Measurements from ENCODE around the gene CLEC11A. TPM values are rescaled to one million over a fixed set of nuclear protein-coding genes. Genes with fewer than 3 reads are reported as not detected.

CLEC11A gene
- polyA plus RNA-seq (ENCODE audit: insufficient read length in 4 of 4) = 10 to 100 TPM; 23.8 to 56.8 (median 31.4) TPM

DNA sequence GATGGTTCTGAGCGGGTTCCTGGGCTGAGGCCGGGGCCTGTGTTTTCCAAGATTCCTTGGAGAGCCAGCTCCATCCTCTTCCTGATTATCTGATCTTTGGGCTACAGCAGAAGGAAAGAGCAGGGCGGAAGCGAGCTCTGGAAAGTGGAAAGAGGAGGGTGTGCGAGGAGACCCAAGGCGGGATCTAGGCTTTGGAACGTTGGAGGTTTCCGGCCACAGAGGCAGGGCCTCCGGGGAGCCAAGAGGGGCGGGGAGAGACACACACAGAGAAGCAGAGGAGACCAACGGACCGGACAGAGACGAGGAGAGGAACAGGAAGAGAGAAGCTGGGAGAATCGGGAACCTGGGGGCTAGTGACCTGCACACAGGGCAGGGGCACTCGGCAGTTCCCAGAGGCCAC lies at the start of gene CLEC11A:
Gene CLEC11A (plus strand): TSS at position 296 of the 400 bp plus-strand sequence. CDS start 162 bp downstream, outside the sequence.
- DNase-seq (ENCODE audit: low read depth in 4 of 4, low spot score in 3 of 4) = no peak

- DNase-seq (ENCODE audit: low read depth in 4 of 4, low spot score in 3 of 4) = no peak
These were observed 46.5 kb upstream of the CLEC11A start for GRCh38 chr19:50676625-50677197.

DNA sequence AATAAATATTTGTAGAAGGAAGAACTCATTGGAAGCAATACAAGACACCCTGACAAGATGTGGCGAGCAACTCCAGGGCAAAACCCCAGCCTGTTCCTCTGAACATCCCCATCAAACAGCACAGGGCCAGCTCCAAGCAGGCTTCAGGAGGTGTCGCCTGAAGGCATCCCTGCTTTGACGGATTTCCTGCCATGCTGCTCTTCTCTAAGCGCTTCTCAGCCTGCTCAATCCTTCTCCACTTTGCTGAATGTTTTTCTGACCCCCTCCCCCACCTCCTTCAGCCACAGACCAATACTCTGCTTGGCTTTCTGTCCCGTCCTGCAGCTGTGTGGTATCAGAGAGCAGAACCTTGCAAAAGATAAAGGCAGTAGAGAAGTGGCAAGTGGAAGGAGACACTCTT lies 45.5 kb upstream of the CLEC11A start:
- DNase-seq (ENCODE audit: low read depth in 4 of 4, low spot score in 3 of 4) = no peak

DNA sequence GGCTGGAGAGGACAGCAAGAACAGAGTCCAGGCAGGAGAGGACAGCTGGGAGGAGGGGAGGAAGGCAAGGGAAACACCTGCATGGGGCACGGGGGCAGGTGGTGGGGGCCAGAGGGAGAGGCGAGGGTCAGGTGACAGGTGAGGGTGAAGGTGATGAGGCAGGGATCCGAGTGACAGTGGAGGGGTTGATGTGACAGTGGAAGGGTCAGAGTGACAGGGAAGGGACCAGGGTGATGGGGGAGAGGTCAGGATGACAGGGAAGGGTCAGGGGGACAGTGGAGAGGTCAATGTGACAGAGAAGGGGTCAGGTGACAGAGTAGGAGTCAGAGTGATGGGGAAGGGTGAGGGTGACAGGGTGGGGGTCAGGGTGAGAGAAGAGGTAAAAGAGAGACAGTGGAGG lies 44.8 kb upstream of the CLEC11A start:
- DNase-seq (ENCODE audit: low read depth in 4 of 4, low spot score in 3 of 4) = no peak

DNA sequence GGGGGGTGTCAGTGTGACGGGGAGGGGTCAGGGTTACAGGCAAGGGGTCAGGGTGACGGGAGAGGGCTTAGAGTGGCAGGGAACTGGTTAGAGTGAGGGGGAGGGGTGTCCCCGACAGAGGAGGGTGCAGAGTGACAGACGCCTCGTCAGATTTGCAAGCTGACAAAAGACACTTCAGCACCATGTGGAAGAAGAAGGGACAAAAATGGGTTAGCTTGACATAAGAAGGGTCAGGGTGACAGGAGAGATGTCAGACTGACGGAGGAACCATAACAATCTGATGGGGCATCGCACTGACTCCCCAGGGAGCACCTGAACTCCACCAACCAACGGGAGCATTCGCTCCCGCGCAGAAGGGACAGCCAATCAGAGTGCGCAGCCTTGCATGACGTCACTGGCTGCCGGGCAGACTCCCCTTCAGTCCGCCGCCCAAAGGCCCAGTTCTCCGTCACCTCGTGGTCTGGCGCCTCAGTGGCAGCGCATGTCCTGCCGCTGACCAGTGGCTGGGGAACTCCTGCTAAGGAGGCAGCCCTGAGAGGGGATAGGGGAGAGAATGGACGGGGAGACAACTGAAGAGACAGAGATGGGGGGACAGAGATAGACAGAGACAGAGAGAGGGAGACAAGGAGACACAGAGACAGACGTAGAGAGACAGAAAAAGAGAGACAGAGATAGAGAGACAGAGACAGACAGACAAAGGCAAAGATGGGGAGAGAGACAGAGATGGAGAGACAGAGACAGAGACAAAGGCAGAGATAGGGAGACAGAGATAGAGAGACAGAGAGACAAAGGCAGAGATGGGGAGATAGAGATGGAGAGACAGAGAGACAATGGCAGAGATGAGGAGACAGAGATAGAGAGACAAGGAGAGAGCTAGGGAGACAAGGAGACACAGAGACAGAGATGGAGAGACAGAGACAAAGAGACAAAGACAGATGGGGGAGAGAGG lies 43.7 kb upstream of the CLEC11A start:
- DNase-seq (ENCODE audit: low read depth in 4 of 4, low spot score in 3 of 4) = no peak

GRCh38 chr19:50686310-50687032 lies 36.7 kb upstream of the CLEC11A start:
- no peak for DNase-seq (ENCODE audit: low read depth in 4 of 4, low spot score in 3 of 4)

- DNase-seq (ENCODE audit: low read depth in 4 of 4, low spot score in 3 of 4) = no peak
These were observed 34.4 kb upstream of the CLEC11A start for GRCh38 chr19:50688766-50689165.

DNA sequence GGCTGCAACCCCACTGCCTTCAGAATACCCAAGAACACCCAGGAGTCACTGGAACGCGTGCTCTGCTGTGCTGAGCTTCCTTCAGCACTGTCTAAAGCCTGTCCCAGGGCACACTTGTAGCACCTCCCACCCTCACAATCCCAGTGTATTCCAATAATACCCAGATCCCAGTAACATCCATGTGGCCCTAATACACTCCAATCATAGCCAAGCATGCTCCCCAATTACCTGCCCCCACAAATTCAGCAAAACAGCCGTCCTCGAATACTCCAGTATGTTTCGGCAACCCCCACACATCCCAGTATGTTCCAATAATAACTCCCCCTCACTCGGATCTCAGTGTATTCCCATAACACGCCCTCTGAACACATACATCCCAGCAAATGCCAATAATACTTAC lies 32.7 kb upstream of the CLEC11A start:
- no peak for DNase-seq (ENCODE audit: low read depth in 4 of 4, low spot score in 3 of 4)

DNA sequence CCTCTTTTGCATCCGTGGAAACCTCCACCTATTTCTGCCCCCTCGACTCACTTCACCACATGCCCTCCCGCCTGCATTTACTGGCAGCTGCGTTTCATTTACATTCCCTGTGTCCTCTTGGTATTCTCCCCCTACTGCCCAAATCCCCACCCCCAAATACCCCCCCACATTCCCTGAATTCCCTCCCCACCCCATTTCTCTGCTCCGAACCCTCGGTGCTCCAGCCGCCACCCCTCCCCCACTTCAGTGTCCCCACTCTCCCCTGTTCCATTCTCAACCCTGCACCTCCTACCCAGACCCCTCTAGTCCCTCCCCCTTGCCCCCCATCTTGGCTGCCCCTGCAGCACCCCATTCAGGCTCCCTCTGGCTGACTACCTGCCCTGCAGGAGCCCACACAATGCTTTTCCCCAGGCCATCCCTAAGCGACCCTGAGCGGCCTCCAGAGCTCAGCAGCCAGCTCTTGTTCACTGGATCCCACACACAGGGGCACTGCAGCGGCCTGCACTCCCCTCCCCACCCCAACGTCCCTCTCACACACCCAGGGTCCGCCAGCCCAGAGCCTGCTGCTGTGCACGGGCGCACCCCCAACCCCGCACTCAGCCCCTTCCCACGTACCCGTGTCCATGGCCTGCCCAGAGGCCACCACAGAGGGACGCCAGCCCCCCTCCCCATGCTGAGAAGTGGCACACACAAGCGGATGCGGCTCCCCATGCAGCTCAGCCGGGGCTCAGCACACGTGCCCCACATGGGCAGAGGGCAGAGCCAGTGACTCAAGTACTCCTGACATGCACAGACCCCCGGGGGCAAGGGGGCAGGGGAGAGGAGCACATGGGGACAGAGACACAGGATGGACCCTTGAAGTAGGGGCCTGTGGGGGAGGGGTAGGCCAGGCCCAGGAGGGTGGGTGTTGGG lies 29.8 kb upstream of the CLEC11A start:
- DNase-seq (ENCODE audit: low read depth in 4 of 4, low spot score in 3 of 4) = no peak

DNA sequence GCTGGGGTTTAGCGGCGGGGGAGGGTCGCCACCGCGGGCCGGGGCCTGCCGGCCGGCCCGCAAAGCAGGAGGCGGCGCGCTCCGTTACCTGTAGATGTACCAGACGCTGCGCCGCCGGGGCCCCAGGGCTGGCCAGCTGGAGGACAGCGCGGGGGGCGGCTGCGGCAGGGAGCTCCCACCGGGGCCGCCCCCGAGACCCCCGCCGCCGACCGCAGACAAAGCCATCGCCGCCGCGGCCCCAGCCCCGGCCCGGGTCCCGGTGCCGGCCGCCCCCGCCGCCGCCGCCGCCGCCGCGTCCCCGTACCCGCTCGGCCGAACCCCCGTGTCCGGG lies 28.4 kb upstream of the CLEC11A start:
- no peak for DNase-seq (ENCODE audit: low read depth in 4 of 4, low spot score in 3 of 4)

DNA sequence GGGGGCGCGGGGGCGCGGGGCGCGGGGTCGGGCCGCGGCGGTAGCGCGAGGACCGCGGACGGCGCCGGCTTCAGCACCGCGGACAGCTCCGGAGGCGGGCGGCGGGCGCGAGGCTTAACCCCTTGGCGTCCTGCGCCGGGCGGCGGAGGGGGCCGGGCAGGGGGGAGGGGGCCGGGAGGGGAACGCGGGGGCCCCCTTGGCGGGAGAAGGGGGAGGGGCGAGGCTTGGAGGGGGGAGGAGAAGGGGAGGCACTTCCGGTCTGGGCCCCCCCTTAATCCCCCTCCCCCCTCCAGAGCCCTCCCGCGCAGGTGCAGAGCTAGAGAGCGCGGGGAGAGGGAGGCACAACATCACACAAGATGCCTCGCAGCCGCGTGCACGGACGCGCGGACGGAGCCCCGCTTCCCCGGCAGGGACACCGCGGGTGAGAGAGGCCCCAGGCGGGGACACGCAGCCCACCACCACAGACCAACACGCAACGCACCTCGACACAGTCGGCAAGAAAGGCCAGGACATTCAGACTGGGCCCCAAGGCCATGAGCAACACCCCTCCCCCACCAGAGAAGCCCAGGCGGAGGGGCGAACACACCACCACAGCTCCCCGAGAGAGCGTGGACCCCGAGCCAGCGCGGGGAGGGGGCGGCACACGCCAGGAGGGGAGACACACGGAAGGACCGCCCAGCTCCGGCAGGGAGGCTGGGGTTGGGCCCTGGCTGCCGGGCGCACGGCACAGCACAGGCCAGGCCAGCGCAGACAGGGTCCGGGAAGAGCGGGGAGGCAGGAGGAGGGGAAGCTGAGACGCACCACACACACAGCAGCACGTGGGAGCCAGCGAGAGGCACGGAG lies 27.7 kb upstream of the CLEC11A start:
- no peak for DNase-seq (ENCODE audit: low read depth in 4 of 4, low spot score in 3 of 4)

DNA sequence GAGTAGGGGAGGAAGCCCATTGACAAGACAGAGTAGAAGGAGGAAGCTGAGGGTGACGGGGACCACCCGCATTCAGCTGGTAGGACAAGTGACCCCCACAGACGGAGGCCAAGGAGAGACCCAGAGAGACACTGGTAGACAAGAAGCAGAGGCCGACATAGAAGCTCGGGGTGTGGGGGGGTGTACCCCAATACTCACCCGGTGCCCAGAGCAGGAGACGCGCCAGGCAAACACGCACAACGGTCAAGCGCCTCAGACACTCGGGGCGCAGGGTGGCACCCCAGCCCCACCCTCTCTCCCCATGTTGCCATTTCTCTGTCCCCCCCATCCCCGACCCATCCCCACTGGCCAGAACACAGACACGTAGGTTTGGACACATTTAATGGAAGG lies 27.1 kb upstream of the CLEC11A start:
- no peak for DNase-seq (ENCODE audit: low read depth in 4 of 4, low spot score in 3 of 4)

DNA sequence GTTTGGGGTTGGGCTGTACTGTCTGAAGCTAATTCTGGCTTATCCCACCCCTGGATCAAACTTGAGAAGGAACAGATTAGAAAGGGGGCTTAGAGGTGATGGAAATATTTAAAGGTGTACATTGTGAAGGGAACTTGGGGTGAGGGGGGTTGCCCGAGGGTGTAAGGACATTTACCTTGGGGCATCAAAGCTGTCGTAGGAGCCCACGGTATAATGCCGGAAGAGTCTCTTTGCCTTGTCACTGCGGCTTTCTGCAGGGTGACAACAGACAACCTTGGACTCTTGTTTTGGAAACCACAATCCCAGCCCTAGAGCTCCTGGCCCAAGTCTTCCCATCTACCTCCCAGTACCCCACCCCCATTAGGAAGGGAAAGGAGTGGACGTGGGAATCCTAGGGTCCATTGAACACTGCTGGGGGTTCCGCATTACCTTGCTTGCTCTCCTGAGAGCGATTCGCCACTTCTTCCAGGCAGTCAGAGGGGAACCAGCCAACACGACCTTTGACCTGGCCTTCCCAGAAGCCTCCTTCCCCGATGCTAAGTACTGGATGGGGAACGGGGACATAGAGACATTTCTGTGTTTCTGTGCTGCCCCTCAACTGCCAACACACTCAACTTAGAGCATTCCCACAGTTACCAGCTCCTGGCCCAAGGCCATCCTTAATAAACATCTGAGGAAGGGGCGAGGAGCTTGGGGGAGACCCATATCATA lies 25.6 kb upstream of the CLEC11A start:
- no peak for DNase-seq (ENCODE audit: low read depth in 4 of 4, low spot score in 3 of 4)

GRCh38 chr19:50701367-50701985 lies 21.7 kb upstream of the CLEC11A start:
- no peak for DNase-seq (ENCODE audit: low read depth in 4 of 4, low spot score in 3 of 4)

DNA sequence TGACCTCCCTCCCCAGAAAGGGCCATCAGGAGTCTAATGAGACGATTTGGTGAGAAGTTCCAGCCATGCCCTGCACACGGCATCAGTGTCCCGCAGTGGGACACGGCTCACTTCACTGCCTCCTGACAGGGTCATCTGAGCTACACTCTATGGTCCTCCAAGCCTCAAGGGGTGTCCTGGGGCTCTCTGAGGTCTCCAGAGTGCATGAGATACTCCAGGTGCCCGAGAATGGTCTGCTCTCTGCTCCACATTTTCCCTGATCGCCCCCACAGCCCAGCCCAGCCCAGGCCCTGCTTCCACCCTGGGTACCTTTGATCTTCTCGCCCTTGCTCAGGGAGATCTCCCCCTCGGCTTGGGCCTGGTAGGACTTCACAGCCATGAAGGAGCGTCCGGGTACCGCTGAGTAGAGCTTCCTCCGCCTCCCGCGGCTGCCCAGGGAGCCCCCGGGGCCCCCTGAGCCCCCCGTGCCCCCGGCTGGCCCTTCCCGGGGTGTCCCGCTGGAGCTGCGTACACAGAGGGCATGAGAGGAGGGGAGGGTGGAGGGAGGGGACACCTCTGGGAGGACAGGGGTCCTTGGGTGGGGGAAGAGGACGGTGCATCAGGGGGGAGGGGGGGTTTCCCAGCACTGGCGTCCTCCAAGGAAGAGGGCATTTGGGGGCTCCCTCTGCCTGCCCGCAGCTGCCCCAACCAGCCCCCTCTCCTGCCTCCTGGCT lies 20.9 kb upstream of the CLEC11A start:
- no peak for DNase-seq (ENCODE audit: low read depth in 4 of 4, low spot score in 3 of 4)

DNA sequence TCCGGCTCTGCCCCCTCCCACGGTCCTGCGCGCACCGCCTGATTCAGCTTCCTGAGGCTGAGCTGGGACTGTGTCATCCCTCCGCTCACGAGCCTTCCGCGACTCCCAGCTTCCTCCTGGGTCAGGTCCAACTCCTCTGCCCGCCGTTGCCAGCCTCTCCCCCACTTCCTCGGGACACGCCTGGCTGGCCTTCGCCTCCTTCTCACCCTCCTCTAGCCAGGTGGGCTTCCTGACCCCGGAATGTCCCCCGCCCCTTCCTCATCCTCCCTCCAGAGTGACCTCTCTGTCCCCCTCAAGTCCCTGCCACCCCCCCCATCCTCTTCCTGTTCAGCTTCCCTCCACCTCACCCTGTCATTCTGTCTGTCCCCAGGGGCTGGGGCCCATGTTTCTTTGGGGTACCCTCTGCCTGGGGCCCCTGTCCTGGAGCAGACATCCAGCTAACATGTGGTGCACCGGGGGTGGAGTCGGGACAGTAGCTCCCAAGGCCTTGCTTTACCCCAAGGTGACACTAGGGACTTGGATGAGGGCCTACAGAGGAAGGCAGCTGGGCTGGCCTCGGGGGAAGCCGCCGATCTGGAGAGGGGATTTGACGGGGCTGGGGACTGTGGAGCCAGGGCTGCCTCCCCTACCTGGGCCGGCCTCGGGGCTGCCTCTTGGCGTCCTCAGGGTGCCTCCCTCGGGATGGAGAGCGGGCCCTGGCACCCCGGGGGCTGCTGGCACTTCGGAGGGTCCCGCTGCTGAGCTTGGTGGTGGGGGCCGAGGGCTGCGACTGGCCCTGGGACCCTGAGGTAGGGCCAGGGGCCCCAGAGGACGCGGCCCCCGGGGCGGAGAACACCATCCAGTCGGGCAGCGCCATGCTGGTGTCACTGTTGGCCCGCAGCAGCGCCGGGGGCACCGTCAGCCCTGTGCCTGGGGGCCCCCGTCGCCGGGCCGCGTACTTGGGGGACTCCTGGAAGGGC lies 20.0 kb upstream of the CLEC11A start:
- no peak for DNase-seq (ENCODE audit: low read depth in 4 of 4, low spot score in 3 of 4)

Data from left renal pelvis (tissue), 4 donors.